DOHH2 (cell line): Measurements from ENCODE around the gene BMERB1.

Experiments used
- EZH2phosphoT487 ChIP-seq: fragments of 200-600 bp; sonication (generic); IDR thresholded peaks from 2 replicates; pipeline ENCODE4 v1.6.1; 2017; ENCODE audit warnings: borderline replicate concordance, mild to moderate bottlenecking, antibody characterized with exemption, low read length, moderate library complexity, mixed read lengths
- TF ChIP-seq, protein P1 (sequence below): fragments of 200-600 bp; sonication (generic); IDR thresholded peaks from one replicate; pipeline ENCODE4 v1.5.1; 2014; ENCODE audit warnings: antibody characterized with exemption, mild to moderate bottlenecking, low read depth, low read length; ENCODE audit not compliant: poor library complexity, severe bottlenecking

GRCh38 chr16:15538507-15538906 lies 104.1 kb downstream of the BMERB1 start:
- TF ChIP-seq, protein P1, sequence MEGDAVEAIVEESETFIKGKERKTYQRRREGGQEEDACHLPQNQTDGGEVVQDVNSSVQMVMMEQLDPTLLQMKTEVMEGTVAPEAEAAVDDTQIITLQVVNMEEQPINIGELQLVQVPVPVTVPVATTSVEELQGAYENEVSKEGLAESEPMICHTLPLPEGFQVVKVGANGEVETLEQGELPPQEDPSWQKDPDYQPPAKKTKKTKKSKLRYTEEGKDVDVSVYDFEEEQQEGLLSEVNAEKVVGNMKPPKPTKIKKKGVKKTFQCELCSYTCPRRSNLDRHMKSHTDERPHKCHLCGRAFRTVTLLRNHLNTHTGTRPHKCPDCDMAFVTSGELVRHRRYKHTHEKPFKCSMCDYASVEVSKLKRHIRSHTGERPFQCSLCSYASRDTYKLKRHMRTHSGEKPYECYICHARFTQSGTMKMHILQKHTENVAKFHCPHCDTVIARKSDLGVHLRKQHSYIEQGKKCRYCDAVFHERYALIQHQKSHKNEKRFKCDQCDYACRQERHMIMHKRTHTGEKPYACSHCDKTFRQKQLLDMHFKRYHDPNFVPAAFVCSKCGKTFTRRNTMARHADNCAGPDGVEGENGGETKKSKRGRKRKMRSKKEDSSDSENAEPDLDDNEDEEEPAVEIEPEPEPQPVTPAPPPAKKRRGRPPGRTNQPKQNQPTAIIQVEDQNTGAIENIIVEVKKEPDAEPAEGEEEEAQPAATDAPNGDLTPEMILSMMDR = no peak
- TF ChIP-seq EZH2phosphoT487 = no peak
